CD4-positive, alpha-beta T cell (primary cell): ENCODE measurements around the gene TRMT10B. TPM values are rescaled to one million over a fixed set of nuclear protein-coding genes. Genes with fewer than 3 reads are reported as not detected.

ENCODE experiments used
- ATAC-seq: fragments of 200-7000 bp; cut with Tn5 transposase; one replicate; pipeline ENCODE4 v1.10.0; 2022; ENCODE audit warnings: mild to moderate bottlenecking; ENCODE audit not compliant: poor library complexity
- CTCF ChIA-PET: fragments of 350-600 bp; sonication (Branson Sonifier 250); formaldehyde crosslinking; loops from one replicate; lab custom pipeline; 2021; ENCODE audit warnings: antibody characterized with exemption, inconsistent platforms; lab: Charles Lee
- POLR2A ChIA-PET: fragments of 350-600 bp; sonication (Branson Sonifier 250); formaldehyde crosslinking; loops from one replicate; lab custom pipeline; 2021; ENCODE audit warnings: antibody characterized with exemption, inconsistent platforms; lab: Charles Lee
- DNase-seq, 14 experiments: peaks; one replicate each; pipeline ENCODE4 v3.0.0-alpha.2; 2013 to 2020; ENCODE audit warnings: mixed read lengths in 2 of 14
- H3K27ac ChIP-seq, 2 donors: one replicate each; pipeline versions ENCODE4 v1.5.1 to v1.7.0; 2013; ENCODE audit warnings: low read length in 2 of 2, low read depth in 1 of 2, mild to moderate bottlenecking in 1 of 2
- H3K27me3 ChIP-seq, 2 experiments: 1 replicate in 1 of 2; 2 replicates in 1 of 2; pipeline versions ENCODE4 v1.6.1 to v1.7.0; 2013; ENCODE audit warnings: low read length in 2 of 2, control low read depth in 1 of 2, mild to moderate bottlenecking in 1 of 2, moderate library complexity in 1 of 2; ENCODE audit not compliant: insufficient read depth in 2 of 2, control insufficient read depth in 1 of 2
- H3K36me3 ChIP-seq: one replicate; pipeline ENCODE4 v1.6.1; 2013; ENCODE audit warnings: low read length, control low read depth; ENCODE audit not compliant: insufficient read depth
- H3K4me1 ChIP-seq: one replicate; pipeline ENCODE4 v1.6.1; 2013; ENCODE audit warnings: low read length, control low read depth; ENCODE audit not compliant: insufficient read depth
- H3K4me3 ChIP-seq: one replicate; pipeline ENCODE4 v1.5.1; 2013; ENCODE audit warnings: mild to moderate bottlenecking, low read length, moderate library complexity
- H3K9me3 ChIP-seq, 2 experiments: 1 replicate in 1 of 2; 2 replicates in 1 of 2; pipeline versions ENCODE4 v1.6.1 to v1.7.0; 2013; ENCODE audit warnings: low read length in 2 of 2, mild to moderate bottlenecking in 2 of 2, control low read depth in 1 of 2, moderate library complexity in 1 of 2; ENCODE audit not compliant: control insufficient read depth in 1 of 2, insufficient read depth in 1 of 2
- H3K27ac Mint-ChIP-seq: one replicate; pipeline ENCODE4 v1.8.0; 2020; ENCODE audit warnings: mixed read lengths
- H3K27me3 Mint-ChIP-seq: one replicate; pipeline ENCODE4 v1.8.0; 2021; ENCODE audit warnings: mixed read lengths
- H3K36me3 Mint-ChIP-seq: one replicate; pipeline ENCODE4 v1.8.0; 2021; ENCODE audit warnings: low read depth, mixed read lengths
- H3K4me1 Mint-ChIP-seq: one replicate; pipeline ENCODE4 v1.8.0; 2021; ENCODE audit warnings: low read depth, mixed read lengths
- H3K4me3 Mint-ChIP-seq: one replicate; pipeline ENCODE4 v1.8.0; 2020; ENCODE audit warnings: mild to moderate bottlenecking, mixed read lengths
- H3K9me3 Mint-ChIP-seq: one replicate; pipeline ENCODE4 v1.8.0; 2020; ENCODE audit warnings: mixed read lengths
- intact Hi-C, 2 experiments: fragments of 100-400 bp; cut with DNase I in 1 of 2; cut with micrococcal nuclease in 1 of 2; formaldehyde crosslinking; loops; one replicate each; pipeline versions ENCODE4 v1.15.1 to v1.9.0; 2023 to 2025; cut with DNase I, micrococcal nuclease
- total RNA-seq, 174 experiments: library from RNA in 2 of 174; stranded (reverse) in 2 of 174; gene quantifications; one replicate each; pipeline ENCODE4 v1.2.3 and lab custom pipeline; 2021 to 2026
- TF ChIP-seq, protein P1 (sequence below): fragments of 200-600 bp; IDR thresholded peaks from one replicate; pipeline ENCODE4 v1.8.0; 2022; ENCODE audit warnings: antibody characterized with exemption, mild to moderate bottlenecking

The TRMT10B gene
- total RNA-seq, 2 experiments from 2014 or later, result 6.6 to 8.3 TPM

DNA sequence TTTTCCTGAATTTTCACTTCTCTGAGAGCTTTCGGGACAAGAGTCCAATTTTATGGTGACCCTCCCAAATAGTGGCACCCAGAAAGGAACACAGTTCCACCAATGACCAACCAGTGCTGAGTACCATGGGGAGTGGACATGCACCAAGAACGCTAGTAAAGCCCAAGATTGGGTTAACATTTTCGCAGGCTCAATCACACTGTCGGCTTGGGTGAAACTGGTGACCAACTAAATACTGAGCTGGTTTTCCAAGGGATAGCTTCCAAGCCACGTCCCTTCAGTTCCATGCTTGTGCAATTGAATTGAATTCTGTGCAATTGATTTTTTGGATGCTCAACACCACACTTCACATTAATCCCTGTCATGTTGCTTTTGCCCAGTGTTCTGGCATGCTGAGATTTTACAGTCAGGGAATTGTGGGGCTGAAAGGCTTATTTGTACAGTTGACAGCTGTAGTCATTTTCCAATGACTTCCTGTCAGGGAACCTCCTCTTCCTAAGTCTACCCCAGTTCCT, 37.6 kb upstream of the TRMT10B start:
- H3K27me3 Mint-ChIP-seq, result peaks cover 18% of the 10 kb centered on the region
- ATAC-seq, result no peak
- H3K36me3 ChIP-seq, result no peaks in the 10 kb centered on the region
- no peak overlapping the region for H3K27ac Mint-ChIP-seq
- no peaks in the 10 kb centered on the region for H3K9me3 Mint-ChIP-seq
- intact Hi-C loops, result no loop called here
- no peaks in the 10 kb centered on the region for H3K9me3 ChIP-seq
- TF ChIP-seq, protein P1, sequence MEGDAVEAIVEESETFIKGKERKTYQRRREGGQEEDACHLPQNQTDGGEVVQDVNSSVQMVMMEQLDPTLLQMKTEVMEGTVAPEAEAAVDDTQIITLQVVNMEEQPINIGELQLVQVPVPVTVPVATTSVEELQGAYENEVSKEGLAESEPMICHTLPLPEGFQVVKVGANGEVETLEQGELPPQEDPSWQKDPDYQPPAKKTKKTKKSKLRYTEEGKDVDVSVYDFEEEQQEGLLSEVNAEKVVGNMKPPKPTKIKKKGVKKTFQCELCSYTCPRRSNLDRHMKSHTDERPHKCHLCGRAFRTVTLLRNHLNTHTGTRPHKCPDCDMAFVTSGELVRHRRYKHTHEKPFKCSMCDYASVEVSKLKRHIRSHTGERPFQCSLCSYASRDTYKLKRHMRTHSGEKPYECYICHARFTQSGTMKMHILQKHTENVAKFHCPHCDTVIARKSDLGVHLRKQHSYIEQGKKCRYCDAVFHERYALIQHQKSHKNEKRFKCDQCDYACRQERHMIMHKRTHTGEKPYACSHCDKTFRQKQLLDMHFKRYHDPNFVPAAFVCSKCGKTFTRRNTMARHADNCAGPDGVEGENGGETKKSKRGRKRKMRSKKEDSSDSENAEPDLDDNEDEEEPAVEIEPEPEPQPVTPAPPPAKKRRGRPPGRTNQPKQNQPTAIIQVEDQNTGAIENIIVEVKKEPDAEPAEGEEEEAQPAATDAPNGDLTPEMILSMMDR, result no peak
- no peaks in the 10 kb centered on the region for H3K4me1 Mint-ChIP-seq
- H3K27ac ChIP-seq, result no peak overlapping the region
- POLR2A ChIA-PET, result no interaction called here
- CTCF ChIA-PET, result no interaction called here
- H3K36me3 Mint-ChIP-seq, result no peaks in the 10 kb centered on the region
- H3K4me3 ChIP-seq, result no peak overlapping the region
- no peaks in the 10 kb centered on the region for H3K27me3 ChIP-seq
- no peak for DNase-seq
- H3K4me1 ChIP-seq, result no peaks in the 10 kb centered on the region
- H3K4me3 Mint-ChIP-seq, result no peak overlapping the region

DNA sequence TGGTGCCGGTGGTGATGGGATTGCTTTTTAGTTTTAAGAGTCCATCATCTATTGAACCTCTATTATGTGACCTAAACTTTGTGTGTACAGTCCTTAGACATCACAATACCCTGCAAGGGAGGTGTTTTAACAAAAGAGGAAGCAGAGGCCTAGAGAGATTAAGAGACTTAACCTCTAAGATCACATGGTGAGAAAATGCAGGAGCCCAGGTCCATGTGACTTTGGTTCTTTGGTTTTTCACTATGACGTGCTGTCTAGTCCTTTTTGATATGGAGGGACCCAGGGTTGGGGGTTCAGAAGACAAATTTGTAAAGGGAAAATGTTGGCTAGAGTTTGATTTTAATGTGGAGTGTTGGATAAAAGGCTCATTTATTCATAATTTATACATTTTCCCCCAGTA, 34.1 kb upstream of the TRMT10B start:
- Mint-ChIP-seq H3K9me3 (no peaks in the 10 kb centered on the region), H3K27ac (no peak overlapping the region), H3K4me3 (no peak overlapping the region), H3K36me3 (no peaks in the 10 kb centered on the region), H3K27me3 (peaks cover 18% of the 10 kb centered on the region), H3K4me1 (no peaks in the 10 kb centered on the region)
- ATAC-seq, result no peak
- POLR2A ChIA-PET, result no interaction called here
- Histone ChIP-seq H3K9me3 (no peaks in the 10 kb centered on the region), H3K27me3 (no peaks in the 10 kb centered on the region), H3K27ac (no peak overlapping the region), H3K36me3 (no peaks in the 10 kb centered on the region), H3K4me3 (no peak overlapping the region), H3K4me1 (no peaks in the 10 kb centered on the region)
- DNase-seq, result no peak
- TF ChIP-seq, protein P1, result no peak
- intact Hi-C loops, result no loop called here
- CTCF ChIA-PET, result no interaction called here

DNA sequence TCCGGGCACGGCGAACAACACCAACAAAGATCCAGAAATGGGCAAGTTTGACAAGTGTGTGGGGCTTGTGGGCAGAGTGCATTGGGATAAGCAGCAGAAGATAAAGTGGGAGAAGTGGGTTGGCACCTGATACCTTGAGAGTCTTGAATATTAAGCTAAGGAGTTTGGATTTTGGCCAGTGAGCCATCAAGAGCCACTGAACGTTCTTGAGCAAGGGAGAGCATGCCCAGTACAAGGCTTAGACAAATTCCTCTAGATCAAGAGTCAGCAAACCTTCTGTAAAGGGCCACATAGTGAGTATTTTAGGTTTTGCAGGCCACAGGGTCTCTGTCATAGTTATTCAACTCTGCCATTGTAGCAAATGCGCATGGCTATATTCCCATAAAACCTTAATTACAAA, 26.6 kb upstream of the TRMT10B start:
- Histone ChIP-seq H3K4me3 (no peak overlapping the region), H3K4me1 (no peaks in the 10 kb centered on the region), H3K36me3 (no peaks in the 10 kb centered on the region), H3K9me3 (no peaks in the 10 kb centered on the region), H3K27me3 (peaks cover 2 to 3% of the 10 kb centered on the region in 2 experiments), H3K27ac (no peak overlapping the region)
- H3K4me1 Mint-ChIP-seq, result no peaks in the 10 kb centered on the region
- no peak for DNase-seq
- no peaks in the 10 kb centered on the region for H3K36me3 Mint-ChIP-seq
- ChIA-PET CTCF (no interaction called here), POLR2A (interaction anchor here (0.6 kb wide), 1 partner anchor 17 kb away, joined by 6 read pairs; no protein-coding TSS in a partner anchor)
- H3K4me3 Mint-ChIP-seq, result no peak overlapping the region
- peaks cover 18% of the 10 kb centered on the region for H3K27me3 Mint-ChIP-seq
- TF ChIP-seq, protein P1, result no peak
- H3K27ac Mint-ChIP-seq, result no peak overlapping the region
- no peak for ATAC-seq
- no peaks in the 10 kb centered on the region for H3K9me3 Mint-ChIP-seq
- intact Hi-C loops, result no loop called here
